Gastroesophageal sphincter (tissue), 4 donors: ENCODE data around the gene SNX15. TPM values are rescaled to one million over a fixed set of nuclear protein-coding genes. Genes with fewer than 3 reads are reported as not detected.

Experiments used
- ATAC-seq: fragments of 150-250 bp; one replicate; pipeline ENCODE4 v1.9.1; 2016; ENCODE audit warnings: mild to moderate bottlenecking, moderate library complexity
- H3K27ac ChIP-seq, 4 donors: fragments of 200-600 bp; sonication (generic) in 3 of 4; 1 replicate in 3 of 4; 2 replicates in 1 of 4; pipeline ENCODE4 v1.5.1; 2016 to 2019
- H3K27me3 ChIP-seq: fragments of 200-600 bp; sonication (generic); one replicate; pipeline ENCODE4 v1.5.1; 2019
- H3K36me3 ChIP-seq, 2 donors: fragments of 200-600 bp; sonication (generic); one replicate each; pipeline ENCODE4 v1.5.1; 2019; ENCODE audit warnings: control low read depth in 1 of 2
- H3K4me1 ChIP-seq, 3 donors: fragments of 200-600 bp; sonication (generic); 1 replicate in 2 of 3; 2 replicates in 1 of 3; pipeline ENCODE4 v1.5.1; 2016 to 2019; ENCODE audit warnings: control low read depth in 2 of 3
- H3K4me3 ChIP-seq, 2 donors: fragments of 200-600 bp; sonication (generic); one replicate each; pipeline ENCODE4 v1.5.1; 2019; ENCODE audit warnings: mild to moderate bottlenecking in 1 of 2, moderate library complexity in 1 of 2
- H3K9me3 ChIP-seq, 3 donors: fragments of 200-600 bp; sonication (generic); one replicate each; pipeline ENCODE4 v1.5.1; 2017 to 2019; ENCODE audit warnings: control low read depth in 2 of 3
- CTCF ChIP-seq, 4 experiments: fragments of 200-600 bp in 2 of 4; fragments of 450-650 bp in 2 of 4; sonication (generic) in 1 of 4; IDR thresholded peaks; one replicate each; pipeline ENCODE4 v1.5.1; 2017 to 2019; ENCODE audit warnings: antibody characterized with exemption in 4 of 4, mild to moderate bottlenecking in 2 of 4, moderate library complexity in 2 of 4
- EP300 ChIP-seq: sonication (generic); formaldehyde crosslinking; IDR thresholded peaks from one replicate; pipeline ENCODE4 v1.6.1; 2017; ENCODE audit warnings: antibody characterized with exemption, mild to moderate bottlenecking
- POLR2A ChIP-seq, 2 donors: fragments of 450-650 bp; IDR thresholded peaks; one replicate each; pipeline ENCODE4 v1.6.1; 2017; ENCODE audit warnings: antibody characterized with exemption in 2 of 2, mild to moderate bottlenecking in 2 of 2, moderate library complexity in 1 of 2
- POLR2AphosphoS5 ChIP-seq: sonication (generic); formaldehyde crosslinking; IDR thresholded peaks from one replicate; pipeline ENCODE4 v1.6.1; 2017; ENCODE audit warnings: antibody characterized with exemption
- WGBS, 2 donors: methylation state at CpG; one replicate each; pipeline ENCODE4 v1.1.5; 2018; ENCODE audit warnings: low coverage in 1 of 2; 5-methylcytosine and 5-hydroxymethylcytosine counted together
- total RNA-seq, 4 donors: library from RNA; depleted of rRNA; stranded (reverse); fragments of >200 nt; gene quantifications; one replicate each; pipeline ENCODE4 v1.1.0, GENCODE V29; 2016

The SNX15 gene
- total RNA-seq, 4 donors from 2014 or later: 23.6 to 42.5 (median 30.1) TPM

DNA sequence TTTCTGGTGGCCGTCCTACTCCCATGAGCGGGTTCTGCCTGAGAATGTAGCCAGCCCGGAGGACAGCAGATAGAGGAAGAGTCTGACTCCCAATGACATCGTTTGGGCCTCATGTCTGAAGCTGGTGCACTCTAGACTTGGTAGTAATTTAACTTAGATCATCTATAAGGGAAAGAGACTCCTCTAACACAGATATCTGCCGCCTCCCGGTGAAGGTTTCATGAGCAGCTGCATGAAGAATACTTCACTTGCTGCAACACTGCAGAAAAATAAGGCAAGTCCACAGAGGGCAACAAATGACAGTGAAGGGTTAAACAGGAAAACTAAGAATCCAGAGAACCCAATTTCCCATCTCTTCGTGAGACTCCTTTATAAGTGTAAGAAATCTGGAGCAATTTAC lies 19.2 kb upstream of the SNX15 start:
- TF ChIP-seq POLR2AphosphoS5 (no peak), POLR2A (IDR thresholded peaks at IDR 0.05) (no peak), CTCF (IDR thresholded peaks at IDR 0.05) (no peak), EP300 (no peak)
- WGBS, 2 donors: 64 to 78% methylated on average over 1 to 5 of the region's 7 CpGs

DNA sequence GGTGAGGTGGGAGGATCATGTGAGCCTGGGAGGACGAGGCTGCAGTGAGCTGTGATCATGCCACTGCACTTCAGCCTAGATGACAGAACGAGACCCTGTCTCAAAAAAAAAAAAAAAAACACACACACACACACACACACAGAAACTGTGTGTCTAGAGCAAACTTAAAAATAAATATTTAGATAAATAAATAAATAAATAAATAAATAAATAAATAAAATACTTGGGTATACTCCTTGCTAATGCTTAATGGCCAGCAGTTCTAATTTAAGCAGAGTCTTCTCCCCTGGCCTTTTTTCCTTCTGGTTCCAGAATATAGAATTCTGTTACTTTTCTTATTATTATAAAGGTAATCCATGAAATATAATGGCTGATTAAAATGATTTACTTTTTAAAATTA lies 18.4 kb upstream of the SNX15 start:
- no peak for TF ChIP-seq POLR2AphosphoS5
- TF ChIP-seq CTCF (IDR thresholded peaks at IDR 0.05): no peak
- TF ChIP-seq EP300: no peak
- 71% methylated on average over 1 of the region's 2 CpGs; no CpG with 5 or more reads in 1 of the 2 donors for WGBS, 2 donors

More for the DNA sequence above, 19.2 kb upstream of the SNX15 start:
- no peak for ATAC-seq
- Histone ChIP-seq H3K4me1 (peaks cover 0 to 4% (median under 1%) of the 10 kb centered on the region in 3 donors), H3K36me3 (no peaks in the 10 kb centered on the region), H3K4me3 (no peak overlapping the region), H3K27ac (no peak overlapping the region), H3K27me3 (no peaks in the 10 kb centered on the region), H3K9me3 (no peaks in the 10 kb centered on the region)

GRCh38 chr11:65013130-65013887 lies 13.9 kb upstream of the SNX15 start:
- H3K9me3 ChIP-seq: no peaks in the 10 kb centered on the region
- H3K27me3 ChIP-seq: no peaks in the 10 kb centered on the region
- peaks cover 0 to 9% of the 10 kb centered on the region in 2 donors for H3K36me3 ChIP-seq
- 33 to 46% methylated on average over 4 to 5 of the region's 22 CpGs for WGBS, 2 donors
- TF ChIP-seq CTCF (IDR thresholded peaks at IDR 0.05) (peak; percentile 40 to 87 (median 78)), POLR2A (IDR thresholded peaks at IDR 0.05) (peak; percentile 46 to 66), EP300 (no peak), POLR2AphosphoS5 (peak; percentile 66)
- peak overlapping the region; percentile 55 to 68 for H3K4me3 ChIP-seq
- peaks cover 0 to 41% (median 10%) of the 10 kb centered on the region in 3 donors for H3K4me1 ChIP-seq
- H3K27ac ChIP-seq: peak overlapping the region; percentile 94 to 100 (median 98)
- peak; percentile 93 for ATAC-seq

More for the DNA sequence above, 18.4 kb upstream of the SNX15 start:
- Histone ChIP-seq H3K27me3 (no peaks in the 10 kb centered on the region), H3K36me3 (no peaks in the 10 kb centered on the region), H3K4me3 (no peak overlapping the region), H3K9me3 (no peaks in the 10 kb centered on the region), H3K27ac (no peak overlapping the region), H3K4me1 (peaks cover 0 to 8% (median 3%) of the 10 kb centered on the region in 3 donors)
- no peak for ATAC-seq

- Histone ChIP-seq H3K9me3 (no peaks in the 10 kb centered on the region), H3K27ac (peak within 1 kb of the TSS; percentile 94 to 100 (median 98)), H3K36me3 (peaks cover 0 to 17% of the 10 kb centered on the region in 2 donors), H3K4me1 (peaks cover 0 to 41% (median 10%) of the 10 kb centered on the region in 3 donors), H3K27me3 (no peaks in the 10 kb centered on the region), H3K4me3 (peak within 1 kb of the TSS; percentile 55 to 68)
- ATAC-seq: peak; percentile 93
- peak in 3 of 4 experiments; percentile 86 to 94 (median 94) for TF ChIP-seq CTCF (IDR thresholded peaks at IDR 0.05)
- no peak for TF ChIP-seq POLR2AphosphoS5
- TF ChIP-seq EP300: no peak
- TF ChIP-seq POLR2A (IDR thresholded peaks at IDR 0.05): peak; percentile 41 to 59
- 1% methylated on average over 12 of the region's 96 CpGs; no CpG with 5 or more reads in 1 of the 2 donors for WGBS, 2 donors
Observed at GRCh38 chr11:65013888-65014725, 13.1 kb upstream of the SNX15 start, which contains the start of gene ARL2. TSS of gene ARL2 (plus strand) at chr11:65014160. CDS start at chr11:65014208, 48 bp downstream.
